ENCODE data around the gene PAPPA. TPM values are rescaled to one million over a fixed set of nuclear protein-coding genes. Genes with fewer than 3 reads are reported as not detected.

PAPPA gene
- total RNA-seq, 4 donors from 2014 or later = 0.70 to 4.1 (median 1.8) TPM

DNA sequence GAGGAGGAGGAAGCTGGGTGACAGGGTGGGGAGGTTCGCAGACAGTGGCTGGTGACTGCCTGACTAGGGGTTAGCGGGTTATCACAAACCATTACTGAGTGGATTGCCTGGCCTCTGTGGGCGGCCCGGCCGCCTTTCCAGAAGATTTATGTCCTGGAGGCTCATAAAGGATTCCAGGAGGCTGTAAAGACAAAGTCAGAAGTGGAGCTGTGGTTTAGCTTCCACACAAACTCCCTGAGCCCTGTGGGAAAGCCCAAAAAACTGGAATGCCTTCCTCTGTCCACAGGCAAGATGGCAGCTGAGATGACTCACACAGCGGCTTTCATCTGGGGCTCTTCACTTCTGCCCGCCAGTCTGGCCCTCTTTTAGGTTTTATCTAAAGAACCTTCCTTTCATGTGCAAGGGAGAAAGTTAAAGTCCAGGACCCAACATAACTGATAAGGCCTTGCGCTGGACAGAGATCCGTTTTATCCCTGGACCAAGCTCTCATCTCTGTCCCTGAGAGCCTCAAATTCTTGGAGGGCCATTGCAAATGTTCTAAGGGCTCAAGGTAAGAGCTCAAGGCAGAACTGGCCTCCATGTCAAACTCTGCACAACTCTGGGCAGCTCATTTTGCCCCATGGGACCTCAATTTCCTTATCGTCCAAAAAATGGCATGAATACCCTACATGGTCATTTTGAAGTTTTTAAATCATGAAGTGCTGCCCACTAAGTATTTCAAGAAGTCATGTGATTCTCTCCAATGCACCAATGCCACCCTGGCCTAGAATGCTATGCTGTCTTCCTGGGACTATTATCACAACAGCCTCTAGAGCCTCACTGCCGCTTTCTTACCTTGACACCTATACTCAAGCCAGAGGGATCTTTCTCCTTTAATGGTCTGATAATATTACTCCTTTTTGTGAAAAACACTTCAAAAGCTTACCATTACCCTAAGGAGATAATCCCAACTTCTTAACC lies 284.1 kb downstream of the PAPPA start:
- H3K4me1 ChIP-seq = no peaks in the 10 kb centered on the region
- H3K27me3 ChIP-seq = no peaks in the 10 kb centered on the region
- H3K36me3 ChIP-seq = no peaks in the 10 kb centered on the region
- no peak overlapping the region for H3K27ac ChIP-seq
- TF ChIP-seq, protein P1, sequence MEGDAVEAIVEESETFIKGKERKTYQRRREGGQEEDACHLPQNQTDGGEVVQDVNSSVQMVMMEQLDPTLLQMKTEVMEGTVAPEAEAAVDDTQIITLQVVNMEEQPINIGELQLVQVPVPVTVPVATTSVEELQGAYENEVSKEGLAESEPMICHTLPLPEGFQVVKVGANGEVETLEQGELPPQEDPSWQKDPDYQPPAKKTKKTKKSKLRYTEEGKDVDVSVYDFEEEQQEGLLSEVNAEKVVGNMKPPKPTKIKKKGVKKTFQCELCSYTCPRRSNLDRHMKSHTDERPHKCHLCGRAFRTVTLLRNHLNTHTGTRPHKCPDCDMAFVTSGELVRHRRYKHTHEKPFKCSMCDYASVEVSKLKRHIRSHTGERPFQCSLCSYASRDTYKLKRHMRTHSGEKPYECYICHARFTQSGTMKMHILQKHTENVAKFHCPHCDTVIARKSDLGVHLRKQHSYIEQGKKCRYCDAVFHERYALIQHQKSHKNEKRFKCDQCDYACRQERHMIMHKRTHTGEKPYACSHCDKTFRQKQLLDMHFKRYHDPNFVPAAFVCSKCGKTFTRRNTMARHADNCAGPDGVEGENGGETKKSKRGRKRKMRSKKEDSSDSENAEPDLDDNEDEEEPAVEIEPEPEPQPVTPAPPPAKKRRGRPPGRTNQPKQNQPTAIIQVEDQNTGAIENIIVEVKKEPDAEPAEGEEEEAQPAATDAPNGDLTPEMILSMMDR (IDR thresholded peaks at IDR 0.05) = no peak
- no peak for TF ChIP-seq POLR2A (IDR thresholded peaks at IDR 0.05)
- H3K9me3 ChIP-seq = no peaks in the 10 kb centered on the region
- DNase-seq = no peak
- H3K4me3 ChIP-seq = no peak overlapping the region

DNA sequence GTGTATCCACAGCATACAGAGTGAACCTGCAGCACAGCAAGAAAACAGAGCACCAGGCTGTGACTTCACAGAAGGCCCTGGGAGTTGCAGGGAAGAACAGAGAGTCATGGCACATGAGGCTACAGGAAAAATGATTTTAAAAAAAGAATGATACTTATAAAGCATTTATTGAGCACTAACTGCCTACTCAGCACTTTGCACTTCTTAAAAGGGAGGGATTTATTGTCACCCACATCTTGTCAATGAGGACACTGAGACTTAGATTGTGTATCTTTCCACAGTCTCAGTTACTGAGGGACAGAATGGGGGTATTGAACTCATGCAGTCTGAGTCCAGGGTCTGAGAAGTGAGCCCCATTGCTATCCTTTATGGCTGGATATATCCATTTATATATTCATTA lies 288.9 kb downstream of the PAPPA start:
- no peak overlapping the region for H3K27ac ChIP-seq
- no peak overlapping the region for H3K4me3 ChIP-seq
- no peaks in the 10 kb centered on the region for H3K4me1 ChIP-seq
- H3K9me3 ChIP-seq = no peaks in the 10 kb centered on the region
- no peak for DNase-seq
- H3K36me3 ChIP-seq = no peaks in the 10 kb centered on the region
- TF ChIP-seq, protein P1 (IDR thresholded peaks at IDR 0.05) = no peak
- TF ChIP-seq POLR2A (IDR thresholded peaks at IDR 0.05) = no peak
- H3K27me3 ChIP-seq = no peaks in the 10 kb centered on the region

- H3K9me3 ChIP-seq = no peaks in the 10 kb centered on the region
- H3K4me3 ChIP-seq = no peak overlapping the region
- no peaks in the 10 kb centered on the region for H3K4me1 ChIP-seq
- no peak for DNase-seq
- no peak overlapping the region for H3K27ac ChIP-seq
- TF ChIP-seq, protein P1 (IDR thresholded peaks at IDR 0.05) = no peak
- no peak for TF ChIP-seq POLR2A (IDR thresholded peaks at IDR 0.05)
- no peaks in the 10 kb centered on the region for H3K36me3 ChIP-seq
- no peaks in the 10 kb centered on the region for H3K27me3 ChIP-seq
These were observed 294.3 kb downstream of the PAPPA start for GRCh38 chr9:116447934-116448333.

GRCh38 chr9:116448431-116448830 lies 294.8 kb downstream of the PAPPA start:
- H3K27ac ChIP-seq = no peak overlapping the region
- TF ChIP-seq POLR2A (IDR thresholded peaks at IDR 0.05) = no peak
- TF ChIP-seq, protein P1 (IDR thresholded peaks at IDR 0.05) = no peak

DNA sequence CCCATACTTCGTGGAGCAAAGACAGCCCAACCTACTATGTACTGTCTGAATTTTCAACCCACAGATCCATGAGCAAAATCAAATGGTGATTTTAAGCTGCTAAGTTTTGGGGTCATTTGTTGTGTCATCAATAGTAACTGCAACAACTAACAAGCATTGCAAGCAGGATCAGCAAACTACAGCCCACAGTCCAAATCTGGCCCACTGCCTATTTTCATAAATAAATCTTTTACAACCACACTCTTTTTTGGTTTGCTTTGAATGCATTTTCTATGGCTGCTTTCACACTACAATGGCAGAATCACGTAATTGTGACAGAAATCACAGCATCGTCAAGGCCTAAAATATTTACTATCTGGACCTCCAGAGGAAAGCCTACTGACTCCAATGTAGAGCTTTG lies 296.4 kb downstream of the PAPPA start:
- Histone ChIP-seq H3K4me3 (no peak overlapping the region), H3K27ac (no peak overlapping the region), H3K36me3 (no peaks in the 10 kb centered on the region)

More at GRCh38 chr9:116448431-116448830, 294.8 kb downstream of the PAPPA start:
- Histone ChIP-seq H3K4me3 (no peak overlapping the region), H3K9me3 (no peaks in the 10 kb centered on the region), H3K36me3 (no peaks in the 10 kb centered on the region), H3K4me1 (no peaks in the 10 kb centered on the region), H3K27me3 (no peaks in the 10 kb centered on the region)
- DNase-seq = no peak

More for the DNA sequence above, 296.4 kb downstream of the PAPPA start:
- no peak for DNase-seq
- H3K9me3 ChIP-seq = no peaks in the 10 kb centered on the region
- H3K4me1 ChIP-seq = no peaks in the 10 kb centered on the region
- no peaks in the 10 kb centered on the region for H3K27me3 ChIP-seq
- TF ChIP-seq, protein P1 (IDR thresholded peaks at IDR 0.05) = no peak
- no peak for TF ChIP-seq POLR2A (IDR thresholded peaks at IDR 0.05)

Measured in Peyer's patch (tissue), 4 donors.